HepG2 (cell line): ENCODE measurements around the gene ZNF117. TPM values are rescaled to one million over a fixed set of nuclear protein-coding genes. Genes with fewer than 3 reads are reported as not detected.
A peak's percentile ranks its signal among the peaks of the same experiment; 100 is the strongest.

Source experiments
- AFF4 ChIP-seq: sonication (generic); formaldehyde crosslinking; IDR thresholded peaks from 2 replicates; pipeline ENCODE4 v1.4.0; 2020; ENCODE audit warnings: missing genetic modification reagents
- ELK4 ChIP-seq: sonication (generic); formaldehyde crosslinking; IDR thresholded peaks from 2 replicates; pipeline ENCODE4 v1.9.0; 2021; ENCODE audit warnings: missing genetic modification reagents, borderline replicate concordance
- MBD4 ChIP-seq: IDR thresholded peaks from 2 replicates; pipeline ENCODE4 v1.6.1; 2012; ENCODE audit warnings: low read length, inconsistent platforms, borderline replicate concordance
- POGK ChIP-seq: sonication (generic); formaldehyde crosslinking; conservative IDR thresholded peaks from 2 replicates; pipeline ENCODE4 v1.8.0; 2022; ENCODE audit warnings: mild to moderate bottlenecking, moderate library complexity, missing genetic modification reagents
- RBFOX2 ChIP-seq: fragments of 200-400 bp; formaldehyde crosslinking; IDR thresholded peaks from 2 replicates; pipeline ENCODE4 v1.6.1; 2017; ENCODE audit warnings: low read depth, mild to moderate bottlenecking, low read length
- REST ChIP-seq, 2 experiments: IDR thresholded peaks; 2 replicates each; pipeline ENCODE4 v1.6.1; 2011 to 2012; ENCODE audit warnings: low read length in 2 of 2, borderline replicate concordance in 1 of 2, low read depth in 1 of 2, mild to moderate bottlenecking in 1 of 2, moderate library complexity in 1 of 2
- SALL1 ChIP-seq: sonication (generic); formaldehyde crosslinking; IDR thresholded peaks from 2 replicates; pipeline ENCODE4 v1.8.0; 2022; ENCODE audit warnings: mild to moderate bottlenecking, missing genetic modification reagents
- TOPORS ChIP-seq: sonication (generic); formaldehyde crosslinking; IDR thresholded peaks from 2 replicates; pipeline ENCODE4 v1.8.0; 2023; ENCODE audit warnings: mild to moderate bottlenecking, missing genetic modification reagents
- YY1 ChIP-seq: IDR thresholded peaks from 2 replicates; pipeline ENCODE4 v1.6.1; 2011; ENCODE audit warnings: low read length, low read depth, moderate library complexity, mild to moderate bottlenecking; ENCODE audit not compliant: insufficient read depth, insufficient replicate concordance
- ZNF263 ChIP-seq: sonication (generic); formaldehyde crosslinking; IDR thresholded peaks from 2 replicates; pipeline ENCODE4 v1.4.0; 2020; ENCODE audit warnings: missing genetic modification reagents
- ZNF3 ChIP-seq: IDR thresholded peaks from 2 replicates; pipeline ENCODE4 v1.7.0; 2017; ENCODE audit warnings: inconsistent platforms
- ZNF329 ChIP-seq: sonication (generic); formaldehyde crosslinking; IDR thresholded peaks from 2 replicates; pipeline ENCODE4 v1.9.0; 2021; ENCODE audit warnings: low read depth, mild to moderate bottlenecking, missing genetic modification reagents
- ZNF800 ChIP-seq: sonication (generic); formaldehyde crosslinking; IDR thresholded peaks from 2 replicates; pipeline ENCODE4 v1.4.0; 2020; ENCODE audit warnings: missing genetic modification reagents
- ZUFSP ChIP-seq: sonication (generic); formaldehyde crosslinking; IDR thresholded peaks from 2 replicates; pipeline ENCODE4 v1.9.0; 2021; ENCODE audit warnings: missing genetic modification reagents, mild to moderate bottlenecking, borderline replicate concordance
- polyA plus RNA-seq, 8 experiments: library from polyadenylated mRNA; depleted of rRNA in 3 of 8; stranded (reverse) in 7 of 8; unstranded in 1 of 8; fragments of >200 nt; fragmentation: Illumina TruSeq in 4 of 8; extraction: Trizol in 4 of 8; gene quantifications; 2 replicates each; pipeline versions ENCODE4 v1.2.1 to v1.2.3, GENCODE V29; 2011 to 2016; ENCODE audit warnings: low read depth in 4 of 8, missing spikeins in 1 of 8, mixed read lengths in 1 of 8; ENCODE audit not compliant: insufficient read depth in 1 of 8
- total RNA-seq, 5 experiments: library from RNA; depleted of rRNA; stranded (reverse); fragments of >200 nt; fragmentation: Illumina TruSeq; extraction: Trizol; gene quantifications; 2 replicates each; pipeline ENCODE4 v1.2.3, GENCODE V29; 2016; ENCODE audit warnings: low read depth in 1 of 5

Gene ZNF117
- total and polyA plus RNA-seq, 2 of the 13 experiments (the other 11 are each of a cell fraction or from before 2014, with no cell fraction given) = 6.6 to 20.0 TPM

GRCh38 chr7:65001291-65001814 is 10.5 kb upstream of the ZNF117 start (continued):
- TF ChIP-seq POGK (CRISPR knock-in tag) (no peak), ZNF3 (no peak), ZUFSP (CRISPR knock-in tag) (no peak), RBFOX2 (peak; percentile 42; the same call in 1 of the 2 replicates), ZNF800 (CRISPR knock-in tag) (no peak), AFF4 (peak; percentile 65), ELK4 (CRISPR knock-in tag) (no peak), TOPORS (CRISPR knock-in tag) (no peak), SALL1 (0 out of 2 replicates have a peak, but pooled peaks have one; percentile 43), MBD4 (no peak), YY1 (no peak), ZNF329 (CRISPR knock-in tag) (no peak), REST (IDR thresholded peaks at IDR 0.05; ENCODE audit: borderline replicate concordance in 1 of 2, low read depth in 1 of 2, low read length in 2 of 2) (no peak), ZNF263 (no peak)
